Measurements from ENCODE around the gene PNO1. TPM values are rescaled to one million over a fixed set of nuclear protein-coding genes. Genes with fewer than 3 reads are reported as not detected.
A peak's percentile ranks its signal among the peaks of the same experiment; 100 is the strongest.
"Not testable (repeated sequence)": the region's sequence is repeated elsewhere in the genome, so short reads cannot be mapped to it uniquely, and the experiment has no call there.

Gene PNO1
- total and polyA plus RNA-seq, 7 experiments from 2014 or later: 11.0 to 31.0 (median 17.7) TPM

GRCh38 chr2:68175210-68175609 lies 17.5 kb downstream of the PNO1 start:
- H3K4me1 ChIP-seq (ENCODE audit: control insufficient read depth in 2 of 2, insufficient read depth in 2 of 2, low read length in 2 of 2); H3K9me3 Mint-ChIP-seq; ATAC-seq; H3K27ac ChIP-seq (ENCODE audit: low read depth, low read length); H3K4me3 ChIP-seq (ENCODE audit: low read length); H3K27me3 ChIP-seq (ENCODE audit: control insufficient read depth in 2 of 2, insufficient read depth in 2 of 2, low read length in 2 of 2); DNase-seq; H3K27me3 Mint-ChIP-seq; H3K9me3 ChIP-seq (ENCODE audit: control insufficient read depth in 2 of 3, low read length in 3 of 3); intact Hi-C loops (cut with micrococcal nuclease); H3K4me3 Mint-ChIP-seq: not testable (repeated sequence)
- H3K36me3 Mint-ChIP-seq: peaks cover 0 to 30% (median 14%) of the 10 kb centered on the region in 5 donors
- H3K36me3 ChIP-seq (ENCODE audit: control insufficient read depth in 2 of 3, insufficient read depth in 3 of 3, low read length in 3 of 3): peaks cover 0 to 38% (median 12%) of the 10 kb centered on the region in 3 experiments
- POLR2A ChIA-PET: interaction anchor here (0.7 to 0.9 kb wide), 2 partner anchors 9 to 119 kb away, joined by 3 to 4 read pairs; no protein-coding TSS in a partner anchor
- peaks cover 4 to 18% (median 11%) of the 10 kb centered on the region in 7 donors for H3K4me1 Mint-ChIP-seq
- CTCF ChIA-PET: interaction anchor here (0.6 to 1.1 kb wide), 2 partner anchors 61 to 76 kb away, joined by 3 read pairs; no protein-coding TSS in a partner anchor
- peak overlapping the region in 1 of 9 donors; percentile 57 for H3K27ac Mint-ChIP-seq

GRCh38 chr2:68176657-68177056 lies 19.0 kb downstream of the PNO1 start:
- peaks cover 6 to 22% (median 14%) of the 10 kb centered on the region in 7 donors for H3K4me1 Mint-ChIP-seq
- Histone ChIP-seq H3K9me3 (ENCODE audit: control insufficient read depth in 2 of 3, low read length in 3 of 3) (no peaks in the 10 kb centered on the region), H3K4me3 (ENCODE audit: low read length) (no peak overlapping the region), H3K27me3 (ENCODE audit: control insufficient read depth in 2 of 2, insufficient read depth in 2 of 2, low read length in 2 of 2) (no peaks in the 10 kb centered on the region), H3K27ac (ENCODE audit: low read depth, low read length) (peak overlapping the region; percentile 11), H3K4me1 (ENCODE audit: control insufficient read depth in 2 of 2, insufficient read depth in 2 of 2, low read length in 2 of 2) (peaks cover 0 to 4% of the 10 kb centered on the region in 2 donors), H3K36me3 (ENCODE audit: control insufficient read depth in 2 of 3, insufficient read depth in 3 of 3, low read length in 3 of 3) (peaks cover 0 to 39% (median 5%) of the 10 kb centered on the region in 3 experiments)
- CTCF ChIA-PET: no interaction called here
- POLR2A ChIA-PET: interaction anchor here (1.1 kb wide), 1 partner anchor 12 kb away, joined by 3 read pairs; no protein-coding TSS in a partner anchor
- ATAC-seq (peak; percentile 20), DNase-seq (no peak)
- H3K36me3 Mint-ChIP-seq: peaks cover 0 to 35% (median 14%) of the 10 kb centered on the region in 5 donors
- H3K4me3 Mint-ChIP-seq: no peak overlapping the region
- no peaks in the 10 kb centered on the region for H3K27me3 Mint-ChIP-seq
- H3K27ac Mint-ChIP-seq: peak overlapping the region in 3 of 9 donors; percentile 4 to 36 (median 22)
- H3K9me3 Mint-ChIP-seq: no peaks in the 10 kb centered on the region
- intact Hi-C loops (cut with micrococcal nuclease): no loop called here

- H3K36me3 ChIP-seq (ENCODE audit: control insufficient read depth in 2 of 3, insufficient read depth in 3 of 3, low read length in 3 of 3): peaks cover 0 to 32% (median 5%) of the 10 kb centered on the region in 3 experiments
- Mint-ChIP-seq H3K4me1 (peaks cover 8 to 23% (median 12%) of the 10 kb centered on the region in 7 donors), H3K27ac (peak overlapping the region in 5 of 9 donors; percentile 4 to 66 (median 20)), H3K36me3 (peaks cover 0 to 37% (median 17%) of the 10 kb centered on the region in 5 donors), H3K4me3 (no peak overlapping the region), H3K27me3 (no peaks in the 10 kb centered on the region), H3K9me3 (no peaks in the 10 kb centered on the region)
- no peak overlapping the region for H3K4me3 ChIP-seq (ENCODE audit: low read length)
- ChIA-PET POLR2A (no interaction called here), CTCF (interaction anchor here (0.8 kb wide), 1 partner anchor 8 kb away, joined by 3 read pairs; no protein-coding TSS in a partner anchor)
- H3K9me3 ChIP-seq (ENCODE audit: control insufficient read depth in 2 of 3, low read length in 3 of 3): no peaks in the 10 kb centered on the region
- no peak for DNase-seq
- peaks cover 0 to 4% of the 10 kb centered on the region in 2 donors for H3K4me1 ChIP-seq (ENCODE audit: control insufficient read depth in 2 of 2, insufficient read depth in 2 of 2, low read length in 2 of 2)
- ATAC-seq: no peak
- H3K27ac ChIP-seq (ENCODE audit: low read depth, low read length): no peak overlapping the region
- H3K27me3 ChIP-seq (ENCODE audit: control insufficient read depth in 2 of 2, insufficient read depth in 2 of 2, low read length in 2 of 2): no peaks in the 10 kb centered on the region
- intact Hi-C loops (cut with micrococcal nuclease): no loop called here
Observed at GRCh38 chr2:68177541-68177940, 19.9 kb downstream of the PNO1 start.

GRCh38 chr2:68178432-68178831 lies 20.7 kb downstream of the PNO1 start:
- no peak for DNase-seq
- no peak for ATAC-seq
- H3K4me3 Mint-ChIP-seq: no peak overlapping the region
- peaks cover 0 to under 1% of the 10 kb centered on the region in 2 donors for H3K4me1 ChIP-seq (ENCODE audit: control insufficient read depth in 2 of 2, insufficient read depth in 2 of 2, low read length in 2 of 2)
- H3K9me3 Mint-ChIP-seq: no peaks in the 10 kb centered on the region
- intact Hi-C loops (cut with micrococcal nuclease): no loop called here
- H3K4me1 Mint-ChIP-seq: peaks cover 5 to 25% (median 14%) of the 10 kb centered on the region in 7 donors
- H3K9me3 ChIP-seq (ENCODE audit: control insufficient read depth in 2 of 3, low read length in 3 of 3): no peaks in the 10 kb centered on the region
- H3K4me3 ChIP-seq (ENCODE audit: low read length): no peak overlapping the region
- H3K27ac Mint-ChIP-seq: peak overlapping the region in 8 of 9 donors; percentile 21 to 77 (median 56)
- H3K36me3 Mint-ChIP-seq: peaks cover 0 to 36% (median 17%) of the 10 kb centered on the region in 5 donors
- POLR2A ChIA-PET: interaction anchor here (0.6 kb wide), 1 partner anchor 39 kb away, joined by 4 read pairs; no protein-coding TSS in a partner anchor
- H3K27me3 Mint-ChIP-seq: no peaks in the 10 kb centered on the region
- H3K36me3 ChIP-seq (ENCODE audit: control insufficient read depth in 2 of 3, insufficient read depth in 3 of 3, low read length in 3 of 3): peaks cover 0 to 37% (median 5%) of the 10 kb centered on the region in 3 experiments
- CTCF ChIA-PET: interaction anchor here (0.6 to 0.8 kb wide), 2 partner anchors 9 to 129 kb away, joined by 3 read pairs; no protein-coding TSS in a partner anchor
- H3K27me3 ChIP-seq (ENCODE audit: control insufficient read depth in 2 of 2, insufficient read depth in 2 of 2, low read length in 2 of 2): no peaks in the 10 kb centered on the region
- no peak overlapping the region for H3K27ac ChIP-seq (ENCODE audit: low read depth, low read length)

- intact Hi-C loops (cut with micrococcal nuclease): no loop called here
- H3K27me3 Mint-ChIP-seq: no peaks in the 10 kb centered on the region
- peak overlapping the region in 5 of 9 donors; percentile 17 to 62 (median 53) for H3K27ac Mint-ChIP-seq
- ChIA-PET POLR2A (interaction anchor here (1.1 kb wide), 1 partner anchor 11 kb away, joined by 3 read pairs; no protein-coding TSS in a partner anchor), CTCF (interaction anchor here (0.6 kb wide), 1 partner anchor 10 kb away, joined by 3 read pairs; no protein-coding TSS in a partner anchor)
- Histone ChIP-seq H3K36me3 (ENCODE audit: control insufficient read depth in 2 of 3, insufficient read depth in 3 of 3, low read length in 3 of 3) (peaks cover 0 to 39% (median 5%) of the 10 kb centered on the region in 3 experiments), H3K27ac (ENCODE audit: low read depth, low read length) (no peak overlapping the region), H3K4me1 (ENCODE audit: control insufficient read depth in 2 of 2, insufficient read depth in 2 of 2, low read length in 2 of 2) (no peaks in the 10 kb centered on the region), H3K9me3 (ENCODE audit: control insufficient read depth in 2 of 3, low read length in 3 of 3) (no peaks in the 10 kb centered on the region), H3K27me3 (ENCODE audit: control insufficient read depth in 2 of 2, insufficient read depth in 2 of 2, low read length in 2 of 2) (no peaks in the 10 kb centered on the region), H3K4me3 (ENCODE audit: low read length) (no peak overlapping the region)
- peaks cover 0 to 2% (median 0%) of the 10 kb centered on the region in 11 donors for H3K9me3 Mint-ChIP-seq
- H3K4me3 Mint-ChIP-seq: no peak overlapping the region
- peaks cover 0 to 36% (median 14%) of the 10 kb centered on the region in 5 donors for H3K36me3 Mint-ChIP-seq
- ATAC-seq (no peak), DNase-seq (no peak)
- peaks cover 2 to 19% (median 14%) of the 10 kb centered on the region in 7 donors for H3K4me1 Mint-ChIP-seq
Observed at GRCh38 chr2:68178954-68179627, 21.4 kb downstream of the PNO1 start.

GRCh38 chr2:68182902-68183301 lies 25.2 kb downstream of the PNO1 start:
- POLR2A ChIA-PET: interaction anchor here (1.2 kb wide), 1 partner anchor 21 kb away, joined by 3 read pairs; no protein-coding TSS in a partner anchor
- Mint-ChIP-seq H3K36me3 (peaks cover 0 to 50% (median 22%) of the 10 kb centered on the region in 5 donors), H3K4me3 (no peak overlapping the region), H3K27me3 (no peaks in the 10 kb centered on the region), H3K27ac (peak overlapping the region in 8 of 9 donors; percentile 7 to 89 (median 48)), H3K9me3 (peaks cover 0 to 2% (median 0%) of the 10 kb centered on the region in 11 donors), H3K4me1 (peaks cover 13 to 45% (median 36%) of the 10 kb centered on the region in 7 donors)
- Histone ChIP-seq H3K9me3 (ENCODE audit: control insufficient read depth in 2 of 3, low read length in 3 of 3) (no peaks in the 10 kb centered on the region), H3K36me3 (ENCODE audit: control insufficient read depth in 2 of 3, insufficient read depth in 3 of 3, low read length in 3 of 3) (peaks cover 0 to 44% (median 5%) of the 10 kb centered on the region in 3 experiments), H3K27me3 (ENCODE audit: control insufficient read depth in 2 of 2, insufficient read depth in 2 of 2, low read length in 2 of 2) (no peaks in the 10 kb centered on the region), H3K27ac (ENCODE audit: low read depth, low read length) (peak overlapping the region; percentile 20), H3K4me3 (ENCODE audit: low read length) (no peak overlapping the region), H3K4me1 (ENCODE audit: control insufficient read depth in 2 of 2, insufficient read depth in 2 of 2, low read length in 2 of 2) (no peaks in the 10 kb centered on the region)
- CTCF ChIA-PET: interaction anchor here (1.7 kb wide), 1 partner anchor 15 kb away, joined by 8 read pairs; no protein-coding TSS in a partner anchor
- no peak for ATAC-seq
- no peak for DNase-seq
- intact Hi-C loops (cut with micrococcal nuclease): no loop called here

Data from naive thymus-derived CD4-positive, alpha-beta T cell (primary cell).